Breast epithelium (tissue), 3 donors: ENCODE measurements around the gene LCAT.

ENCODE experiments used
- CTCF ChIP-seq, 3 donors: fragments of 450-650 bp; IDR thresholded peaks; one replicate each; pipeline ENCODE4 v1.5.1; 2016 to 2017; ENCODE audit warnings: antibody characterized with exemption in 3 of 3, mild to moderate bottlenecking in 3 of 3, moderate library complexity in 3 of 3
- POLR2A ChIP-seq: fragments of 450-650 bp; IDR thresholded peaks from one replicate; pipeline ENCODE4 v1.6.1; 2016; ENCODE audit warnings: antibody characterized with exemption, mild to moderate bottlenecking, moderate library complexity

DNA sequence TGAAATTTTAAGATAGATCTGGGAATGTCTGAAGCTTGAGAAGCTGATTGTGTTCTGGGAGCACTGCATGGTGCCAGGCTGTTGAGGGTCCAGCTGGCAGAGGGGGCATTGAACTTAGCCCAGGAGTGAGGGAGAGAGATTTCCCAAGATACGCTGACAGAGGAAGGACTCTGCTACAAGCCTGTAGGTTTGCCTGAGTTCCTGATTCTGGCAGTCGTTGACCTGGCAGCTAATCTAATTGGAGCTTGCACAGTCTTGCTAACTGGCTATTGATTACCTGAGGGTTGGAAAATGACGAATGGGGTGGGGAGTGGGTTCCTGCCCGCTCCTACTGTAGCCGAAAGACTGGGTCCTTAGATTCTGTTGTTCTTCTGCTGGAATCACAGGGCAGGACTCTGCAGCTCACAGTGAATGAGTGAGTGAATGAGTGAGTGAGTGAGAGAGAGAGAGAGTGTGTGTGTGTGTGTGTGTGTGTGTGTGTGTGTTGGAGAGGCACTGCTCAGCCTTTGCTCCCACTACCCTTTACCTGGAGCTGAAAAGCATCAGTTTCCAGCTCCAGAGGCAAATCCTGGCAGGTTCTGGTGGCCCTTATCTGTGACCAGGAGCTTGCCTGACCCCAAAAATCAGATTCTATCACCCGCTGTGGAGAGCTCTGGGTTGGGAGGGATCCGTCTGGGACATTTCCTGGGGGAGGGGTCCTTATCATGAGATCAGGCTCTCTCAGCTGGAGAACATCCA, 29.0 kb downstream of the LCAT start:
- TF ChIP-seq CTCF (IDR thresholded peaks at IDR 0.05) (no peak), POLR2A (no peak)
